Neural cell (in vitro differentiated cells): Measurements from ENCODE around the gene MSI2. TPM values are rescaled to one million over a fixed set of nuclear protein-coding genes. Genes with fewer than 3 reads are reported as not detected.

Experiments
- H2AFZ ChIP-seq: fragments of 200-600, 300-800 bp; sonication (generic), shearing (Covaris generic); 2 replicates; pipeline ENCODE4 v1.6.0; 2014; ENCODE audit warnings: low read depth, mild to moderate bottlenecking, antibody characterized with exemption, low read length, moderate library complexity
- H3F3A ChIP-seq: fragments of 200-600 bp; shearing (Covaris generic); 2 replicates; pipeline ENCODE4 v1.6.1; 2016; ENCODE audit warnings: mild to moderate bottlenecking, moderate library complexity, mixed read lengths, antibody characterized with exemption, low read length; ENCODE audit not compliant: insufficient read depth, poor library complexity, severe bottlenecking
- H3K27ac ChIP-seq: fragments of 200-600, 300-800 bp; sonication (generic), shearing (Covaris generic); 2 replicates; pipeline ENCODE4 v1.5.1; 2014; ENCODE audit warnings: mild to moderate bottlenecking, low read length, moderate library complexity
- H3K27me3 ChIP-seq: fragments of 300-800, 200-600 bp; sonication (generic), shearing (Covaris generic); 2 replicates; pipeline ENCODE4 v1.6.0; 2014; ENCODE audit warnings: mild to moderate bottlenecking, low read depth, low read length, moderate library complexity; ENCODE audit not compliant: insufficient read depth
- H3K36me3 ChIP-seq: fragments of 300-800, 200-600 bp; sonication (generic), shearing (Covaris generic); 2 replicates; pipeline ENCODE4 v1.5.1; 2014; ENCODE audit warnings: mild to moderate bottlenecking, antibody characterized with exemption, low read length, moderate library complexity; ENCODE audit not compliant: insufficient read depth
- H3K4me2 ChIP-seq: fragments of 300-800, 200-600 bp; sonication (generic), shearing (Covaris generic); 2 replicates; pipeline ENCODE4 v1.6.0; 2014; ENCODE audit warnings: mild to moderate bottlenecking, low read length
- H3K4me3 ChIP-seq: fragments of 300-800, 200-600 bp; sonication (generic), shearing (Covaris generic); 2 replicates; pipeline ENCODE4 v1.5.1; 2014; ENCODE audit warnings: mild to moderate bottlenecking, low read length, moderate library complexity
- H3K79me2 ChIP-seq: fragments of 200-600 bp; shearing (Covaris generic); replicated peaks from 2 replicates; pipeline ENCODE4 v1.6.0; 2014; ENCODE audit warnings: mild to moderate bottlenecking, low read length, moderate library complexity; ENCODE audit not compliant: insufficient read depth
- H3K9ac ChIP-seq: fragments of 300-800, 200-600 bp; sonication (generic), shearing (Covaris generic); 2 replicates; pipeline ENCODE4 v1.6.1; 2016; ENCODE audit warnings: mild to moderate bottlenecking, low read length, mixed read lengths
- H3K9me2 ChIP-seq: fragments of 200-600 bp; shearing (Covaris generic); 2 replicates; pipeline ENCODE4 v1.6.1; 2016; ENCODE audit warnings: mild to moderate bottlenecking, low read length, mixed read lengths; ENCODE audit not compliant: insufficient read depth
- H3K9me3 ChIP-seq: fragments of 200-600, 300-800 bp; sonication (generic), shearing (Covaris generic); 2 replicates; pipeline ENCODE4 v1.6.1; 2016; ENCODE audit warnings: mild to moderate bottlenecking, mixed run types, low read length, moderate library complexity, mixed read lengths
- H4K20me1 ChIP-seq: fragments of 200-600 bp; shearing (Covaris generic); 2 replicates; pipeline ENCODE4 v1.6.1; 2016; ENCODE audit warnings: mild to moderate bottlenecking, mixed run types; ENCODE audit not compliant: insufficient read depth
- EP300 ChIP-seq: fragments of 450-650 bp; conservative IDR thresholded peaks from 2 replicates; pipeline ENCODE4 v1.6.1; 2014; ENCODE audit warnings: antibody characterized with exemption, mild to moderate bottlenecking, moderate library complexity; ENCODE audit not compliant: poor library complexity, severe bottlenecking
- EZH2 ChIP-seq: fragments of 200-600, 300-800 bp; shearing (Covaris generic), sonication (generic); IDR thresholded peaks from 2 replicates; pipeline ENCODE4 v1.6.1; 2014; ENCODE audit warnings: antibody characterized with exemption, low read length, borderline replicate concordance, mild to moderate bottlenecking; ENCODE audit not compliant: insufficient read depth, poor library complexity, severe bottlenecking
- MXI1 ChIP-seq: fragments of 450-650 bp; conservative IDR thresholded peaks from 2 replicates; pipeline ENCODE4 v1.6.1; 2014; ENCODE audit warnings: antibody characterized with exemption, mild to moderate bottlenecking; ENCODE audit not compliant: poor library complexity, severe bottlenecking
- POLR2AphosphoS5 ChIP-seq: IDR thresholded peaks from 2 replicates; pipeline ENCODE4 v1.6.1; 2012
- RAD21 ChIP-seq: fragments of 450-650 bp; conservative IDR thresholded peaks from 2 replicates; pipeline ENCODE4 v1.6.1; 2014; ENCODE audit warnings: antibody characterized with exemption, mild to moderate bottlenecking, moderate library complexity
- SMC3 ChIP-seq: fragments of 450-650 bp; conservative IDR thresholded peaks from 2 replicates; pipeline ENCODE4 v1.6.1; 2014; ENCODE audit warnings: antibody characterized with exemption, mild to moderate bottlenecking, moderate library complexity; ENCODE audit not compliant: poor library complexity
- TAF1 ChIP-seq: IDR thresholded peaks from 2 replicates; pipeline ENCODE4 v1.6.1; 2012; ENCODE audit warnings: low read depth
- polyA plus RNA-seq: library from polyadenylated mRNA; depleted of rRNA; stranded (reverse); fragments of >200 nt; gene quantifications from 2 replicates; pipeline ENCODE4 v1.2.3, GENCODE V29; 2014
- TF ChIP-seq, protein P1 (sequence below): IDR thresholded peaks from 2 replicates; pipeline ENCODE4 v1.6.1; 2012; ENCODE audit warnings: borderline replicate concordance
- TF ChIP-seq, protein P2 (sequence below): fragments of 450-650 bp; IDR thresholded peaks from 2 replicates; pipeline ENCODE4 v1.5.1; 2014; ENCODE audit warnings: antibody characterized with exemption, mild to moderate bottlenecking, moderate library complexity; ENCODE audit not compliant: poor library complexity, severe bottlenecking

MSI2 gene
- polyA plus RNA-seq, 1 donor from 2014 or later: 61.4 TPM

DNA sequence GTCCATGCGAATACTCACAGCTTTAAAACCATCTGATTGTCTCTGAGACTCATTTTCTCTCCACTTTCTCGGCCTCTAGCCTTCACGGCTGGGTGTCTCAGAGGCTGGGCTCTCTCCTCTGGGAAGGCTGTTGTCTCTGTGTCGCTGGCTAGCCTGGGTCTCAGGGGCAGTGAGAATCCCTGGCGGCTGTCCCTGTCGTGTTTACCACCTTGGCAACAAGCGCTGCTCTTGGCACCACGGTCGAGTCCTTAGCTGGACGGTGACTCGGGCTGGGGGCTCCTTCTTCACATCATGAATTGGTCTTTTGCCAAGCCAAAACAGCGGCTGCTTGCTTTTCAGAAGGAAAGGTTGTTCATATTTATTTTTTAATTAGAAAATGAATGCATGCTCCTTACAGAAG, 81.1 kb downstream of the MSI2 start:
- no peak overlapping the region for H3K9ac ChIP-seq
- no peaks in the 10 kb centered on the region for H3K36me3 ChIP-seq
- H3F3A ChIP-seq: no peaks in the 10 kb centered on the region
- H3K4me2 ChIP-seq: no peak overlapping the region
- no peak overlapping the region for H3K27ac ChIP-seq
- no peaks in the 10 kb centered on the region for H3K9me3 ChIP-seq
- no peak overlapping the region for H2AFZ ChIP-seq
- no peak overlapping the region for H3K4me3 ChIP-seq
- peaks cover 68% of the 10 kb centered on the region for H3K79me2 ChIP-seq
- H3K9me2 ChIP-seq: no peaks in the 10 kb centered on the region
- no peaks in the 10 kb centered on the region for H4K20me1 ChIP-seq
- no peaks in the 10 kb centered on the region for H3K27me3 ChIP-seq
- TF ChIP-seq POLR2AphosphoS5: no peak
- TF ChIP-seq, protein P1, sequence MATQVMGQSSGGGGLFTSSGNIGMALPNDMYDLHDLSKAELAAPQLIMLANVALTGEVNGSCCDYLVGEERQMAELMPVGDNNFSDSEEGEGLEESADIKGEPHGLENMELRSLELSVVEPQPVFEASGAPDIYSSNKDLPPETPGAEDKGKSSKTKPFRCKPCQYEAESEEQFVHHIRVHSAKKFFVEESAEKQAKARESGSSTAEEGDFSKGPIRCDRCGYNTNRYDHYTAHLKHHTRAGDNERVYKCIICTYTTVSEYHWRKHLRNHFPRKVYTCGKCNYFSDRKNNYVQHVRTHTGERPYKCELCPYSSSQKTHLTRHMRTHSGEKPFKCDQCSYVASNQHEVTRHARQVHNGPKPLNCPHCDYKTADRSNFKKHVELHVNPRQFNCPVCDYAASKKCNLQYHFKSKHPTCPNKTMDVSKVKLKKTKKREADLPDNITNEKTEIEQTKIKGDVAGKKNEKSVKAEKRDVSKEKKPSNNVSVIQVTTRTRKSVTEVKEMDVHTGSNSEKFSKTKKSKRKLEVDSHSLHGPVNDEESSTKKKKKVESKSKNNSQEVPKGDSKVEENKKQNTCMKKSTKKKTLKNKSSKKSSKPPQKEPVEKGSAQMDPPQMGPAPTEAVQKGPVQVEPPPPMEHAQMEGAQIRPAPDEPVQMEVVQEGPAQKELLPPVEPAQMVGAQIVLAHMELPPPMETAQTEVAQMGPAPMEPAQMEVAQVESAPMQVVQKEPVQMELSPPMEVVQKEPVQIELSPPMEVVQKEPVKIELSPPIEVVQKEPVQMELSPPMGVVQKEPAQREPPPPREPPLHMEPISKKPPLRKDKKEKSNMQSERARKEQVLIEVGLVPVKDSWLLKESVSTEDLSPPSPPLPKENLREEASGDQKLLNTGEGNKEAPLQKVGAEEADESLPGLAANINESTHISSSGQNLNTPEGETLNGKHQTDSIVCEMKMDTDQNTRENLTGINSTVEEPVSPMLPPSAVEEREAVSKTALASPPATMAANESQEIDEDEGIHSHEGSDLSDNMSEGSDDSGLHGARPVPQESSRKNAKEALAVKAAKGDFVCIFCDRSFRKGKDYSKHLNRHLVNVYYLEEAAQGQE: no peak
- TF ChIP-seq, protein P2, sequence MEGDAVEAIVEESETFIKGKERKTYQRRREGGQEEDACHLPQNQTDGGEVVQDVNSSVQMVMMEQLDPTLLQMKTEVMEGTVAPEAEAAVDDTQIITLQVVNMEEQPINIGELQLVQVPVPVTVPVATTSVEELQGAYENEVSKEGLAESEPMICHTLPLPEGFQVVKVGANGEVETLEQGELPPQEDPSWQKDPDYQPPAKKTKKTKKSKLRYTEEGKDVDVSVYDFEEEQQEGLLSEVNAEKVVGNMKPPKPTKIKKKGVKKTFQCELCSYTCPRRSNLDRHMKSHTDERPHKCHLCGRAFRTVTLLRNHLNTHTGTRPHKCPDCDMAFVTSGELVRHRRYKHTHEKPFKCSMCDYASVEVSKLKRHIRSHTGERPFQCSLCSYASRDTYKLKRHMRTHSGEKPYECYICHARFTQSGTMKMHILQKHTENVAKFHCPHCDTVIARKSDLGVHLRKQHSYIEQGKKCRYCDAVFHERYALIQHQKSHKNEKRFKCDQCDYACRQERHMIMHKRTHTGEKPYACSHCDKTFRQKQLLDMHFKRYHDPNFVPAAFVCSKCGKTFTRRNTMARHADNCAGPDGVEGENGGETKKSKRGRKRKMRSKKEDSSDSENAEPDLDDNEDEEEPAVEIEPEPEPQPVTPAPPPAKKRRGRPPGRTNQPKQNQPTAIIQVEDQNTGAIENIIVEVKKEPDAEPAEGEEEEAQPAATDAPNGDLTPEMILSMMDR: no peak
- no peak for TF ChIP-seq SMC3
- no peak for TF ChIP-seq EZH2
- TF ChIP-seq RAD21: no peak
- TF ChIP-seq TAF1: no peak
- no peak for TF ChIP-seq MXI1
- no peak for TF ChIP-seq EP300

DNA sequence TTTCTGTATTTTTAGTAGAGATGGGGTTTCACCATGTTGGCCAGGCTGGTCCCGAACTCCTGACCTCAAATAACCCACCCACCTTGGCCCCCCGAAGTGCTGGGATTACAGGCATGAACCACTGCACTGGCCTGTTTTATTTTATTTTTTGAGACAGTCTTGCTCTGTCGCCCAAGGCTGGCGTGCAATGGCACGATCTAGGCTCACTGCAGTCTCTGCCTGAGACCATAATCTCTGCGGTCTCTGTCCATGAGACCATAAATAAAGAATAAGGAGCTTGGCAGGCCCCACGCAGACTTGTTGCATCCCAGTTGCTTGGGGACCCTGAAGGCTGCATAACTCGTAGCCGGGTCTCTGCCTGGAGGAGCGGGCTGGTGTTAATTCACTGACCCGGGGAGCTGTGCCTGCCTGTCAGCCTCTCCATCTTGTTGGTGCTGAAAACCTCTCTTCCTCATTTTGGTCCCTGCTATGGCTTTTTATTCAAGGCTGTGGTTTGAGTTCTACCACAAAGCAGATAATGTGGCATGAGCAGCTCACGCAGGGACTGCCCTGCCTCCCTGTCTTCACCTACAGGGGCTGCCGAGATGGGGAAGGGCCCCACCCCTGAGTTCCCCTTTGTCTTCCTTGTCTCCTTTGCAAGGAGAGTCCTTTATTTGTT, 82.1 kb downstream of the MSI2 start:
- no peaks in the 10 kb centered on the region for H3K27me3 ChIP-seq
- no peaks in the 10 kb centered on the region for H4K20me1 ChIP-seq
- no peaks in the 10 kb centered on the region for H3K36me3 ChIP-seq
- peak overlapping the region; percentile 17 for H3K9ac ChIP-seq
- H3K27ac ChIP-seq: peak overlapping the region; percentile 21
- H3K79me2 ChIP-seq: peaks cover 68% of the 10 kb centered on the region
- no peaks in the 10 kb centered on the region for H3K9me2 ChIP-seq
- no peak overlapping the region for H2AFZ ChIP-seq
- peak overlapping the region; percentile 14 for H3K4me2 ChIP-seq
- TF ChIP-seq MXI1 (no peak), TAF1 (no peak), EP300 (no peak), POLR2AphosphoS5 (no peak), EZH2 (no peak), RAD21 (no peak), SMC3 (no peak)
- TF ChIP-seq, protein P1: no peak
- TF ChIP-seq, protein P2: no peak
- no peak overlapping the region for H3K4me3 ChIP-seq
- no peaks in the 10 kb centered on the region for H3K9me3 ChIP-seq
- H3F3A ChIP-seq: no peaks in the 10 kb centered on the region
